ENCODE measurements around the gene EPHB2. TPM values are rescaled to one million over a fixed set of nuclear protein-coding genes. Genes with fewer than 3 reads are reported as not detected.

The EPHB2 gene
- total RNA-seq, 1 donor from 2014 or later: 130 TPM

DNA sequence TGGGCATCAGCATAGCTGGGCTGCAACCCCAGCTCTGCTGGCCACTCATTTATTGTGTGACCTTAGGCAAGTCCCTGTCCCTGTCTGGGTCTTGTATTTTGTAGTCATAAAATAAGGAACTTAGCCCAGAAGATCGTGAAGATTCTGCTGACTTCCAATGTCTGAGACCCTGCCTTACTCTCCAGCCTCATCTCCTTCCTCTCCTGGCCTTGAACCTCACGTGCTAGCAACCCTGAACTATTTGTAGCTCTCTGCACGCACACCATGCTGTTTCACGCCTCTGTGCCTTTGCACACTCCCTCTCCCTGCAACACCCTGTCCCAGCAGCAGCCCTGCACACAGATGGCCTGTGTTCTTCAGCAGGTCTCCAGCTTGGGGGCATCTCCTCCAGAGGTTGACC lies 140.9 kb downstream of the EPHB2 start:
- Mint-ChIP-seq H3K9me3 (no peaks in the 10 kb centered on the region), H3K36me3 (peaks cover 6% of the 10 kb centered on the region), H3K4me3 (no peak overlapping the region), H3K27ac (no peak overlapping the region), H3K27me3 (ENCODE audit: low read depth) (no peaks in the 10 kb centered on the region), H3K4me1 (peaks cover 68% of the 10 kb centered on the region)
- no peak for TF ChIP-seq CTCF (IDR thresholded peaks at IDR 0.05; ENCODE audit: unreplicated experiment)
- DNase-seq (ENCODE audit: low spot score in 2 of 2, unreplicated experiment in 2 of 2): no peak

DNA sequence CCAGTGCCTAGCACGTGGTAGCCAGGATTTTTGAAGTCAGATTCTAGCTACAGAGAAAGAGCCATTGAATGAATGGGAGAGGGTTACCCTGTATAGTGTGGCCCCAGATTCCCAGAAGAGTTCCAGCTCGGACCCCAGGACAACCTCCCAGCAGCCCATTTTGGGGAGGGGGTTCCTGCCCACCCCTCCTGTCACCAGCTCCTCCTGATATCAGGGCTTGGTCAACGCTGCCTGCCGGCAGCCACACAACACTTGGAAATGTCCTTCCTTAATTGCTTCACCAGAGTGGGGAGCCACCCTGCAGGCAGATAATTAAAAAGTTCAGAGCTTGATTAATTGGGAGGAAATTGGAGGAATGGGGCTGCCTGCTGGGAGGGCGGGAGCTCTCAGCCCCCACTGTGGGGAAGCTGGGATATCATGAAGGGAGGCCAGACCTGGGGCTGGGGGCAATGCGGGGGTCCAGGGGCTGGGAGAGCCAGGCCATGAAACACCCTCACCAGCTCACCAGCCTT lies 141.6 kb downstream of the EPHB2 start:
- Mint-ChIP-seq H3K9me3 (no peaks in the 10 kb centered on the region), H3K27me3 (ENCODE audit: low read depth) (no peaks in the 10 kb centered on the region), H3K36me3 (peaks cover 8% of the 10 kb centered on the region), H3K4me3 (no peak overlapping the region), H3K27ac (no peak overlapping the region), H3K4me1 (peaks cover 61% of the 10 kb centered on the region)
- TF ChIP-seq CTCF (IDR thresholded peaks at IDR 0.05; ENCODE audit: unreplicated experiment): no peak
- no peak for DNase-seq (ENCODE audit: low spot score in 2 of 2, unreplicated experiment in 2 of 2)

DNA sequence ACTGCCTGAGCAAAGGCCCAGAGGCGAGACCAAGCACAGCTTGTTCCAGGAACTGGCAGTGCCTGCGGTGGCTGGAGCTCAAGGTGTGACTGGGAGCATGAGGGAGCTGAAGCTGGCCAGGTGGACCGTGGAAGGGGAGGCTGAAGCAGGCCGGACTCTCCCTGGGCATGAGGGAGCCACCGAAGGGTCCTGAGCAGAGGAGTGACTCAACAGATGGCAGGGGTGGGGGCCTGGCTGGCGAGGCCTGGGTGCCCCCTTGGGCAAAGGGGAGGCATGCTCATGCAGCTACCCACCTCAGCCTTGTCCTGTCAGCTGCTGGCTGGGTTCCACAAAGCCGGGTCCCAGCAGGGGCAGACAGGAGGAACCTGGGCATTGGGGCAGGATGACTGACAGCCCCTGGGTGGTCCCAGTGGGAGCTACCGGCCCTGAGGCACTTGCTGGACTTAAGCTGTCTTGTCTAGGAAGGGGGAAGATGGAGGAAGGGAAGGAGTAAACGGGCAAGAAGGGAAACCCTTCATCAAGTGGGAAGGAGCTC lies 143.1 kb downstream of the EPHB2 start:
- Mint-ChIP-seq H3K4me1 (peaks cover 46% of the 10 kb centered on the region), H3K4me3 (no peak overlapping the region), H3K27ac (no peak overlapping the region), H3K27me3 (ENCODE audit: low read depth) (no peaks in the 10 kb centered on the region), H3K36me3 (peaks cover 13% of the 10 kb centered on the region), H3K9me3 (no peaks in the 10 kb centered on the region)
- DNase-seq (ENCODE audit: low spot score in 2 of 2, unreplicated experiment in 2 of 2): no peak
- no peak for TF ChIP-seq CTCF (IDR thresholded peaks at IDR 0.05; ENCODE audit: unreplicated experiment)

GRCh38 chr1:22854688-22855565 lies 144.3 kb downstream of the EPHB2 start:
- Mint-ChIP-seq H3K4me1 (peaks cover 34% of the 10 kb centered on the region), H3K27ac (peak overlapping the region; percentile 61), H3K4me3 (no peak overlapping the region), H3K27me3 (ENCODE audit: low read depth) (no peaks in the 10 kb centered on the region), H3K9me3 (no peaks in the 10 kb centered on the region), H3K36me3 (peaks cover 13% of the 10 kb centered on the region)
- DNase-seq (ENCODE audit: low spot score in 2 of 2, unreplicated experiment in 2 of 2): no peak
- no peak for TF ChIP-seq CTCF (IDR thresholded peaks at IDR 0.05; ENCODE audit: unreplicated experiment)

- TF ChIP-seq CTCF (IDR thresholded peaks at IDR 0.05; ENCODE audit: unreplicated experiment): no peak
- H3K9me3 Mint-ChIP-seq: no peaks in the 10 kb centered on the region
- peaks cover 10% of the 10 kb centered on the region for H3K36me3 Mint-ChIP-seq
- no peak overlapping the region for H3K4me3 Mint-ChIP-seq
- peak overlapping the region; percentile 61 for H3K27ac Mint-ChIP-seq
- no peak for DNase-seq (ENCODE audit: low spot score in 2 of 2, unreplicated experiment in 2 of 2)
- H3K4me1 Mint-ChIP-seq: peaks cover 25% of the 10 kb centered on the region
- H3K27me3 Mint-ChIP-seq (ENCODE audit: low read depth): no peaks in the 10 kb centered on the region
These were observed 145.3 kb downstream of the EPHB2 start for GRCh38 chr1:22855668-22856606.
